Activated CD4-positive, CD25-positive, alpha-beta regulatory T cell (primary cell): Measurements from ENCODE around the gene ITGAL.

Experiments
- DNase-seq, 4 experiments: peaks; one replicate each; lab custom pipeline; 2025; lab: John Stamatoyannopoulos, UW

Gene ITGAL

DNA sequence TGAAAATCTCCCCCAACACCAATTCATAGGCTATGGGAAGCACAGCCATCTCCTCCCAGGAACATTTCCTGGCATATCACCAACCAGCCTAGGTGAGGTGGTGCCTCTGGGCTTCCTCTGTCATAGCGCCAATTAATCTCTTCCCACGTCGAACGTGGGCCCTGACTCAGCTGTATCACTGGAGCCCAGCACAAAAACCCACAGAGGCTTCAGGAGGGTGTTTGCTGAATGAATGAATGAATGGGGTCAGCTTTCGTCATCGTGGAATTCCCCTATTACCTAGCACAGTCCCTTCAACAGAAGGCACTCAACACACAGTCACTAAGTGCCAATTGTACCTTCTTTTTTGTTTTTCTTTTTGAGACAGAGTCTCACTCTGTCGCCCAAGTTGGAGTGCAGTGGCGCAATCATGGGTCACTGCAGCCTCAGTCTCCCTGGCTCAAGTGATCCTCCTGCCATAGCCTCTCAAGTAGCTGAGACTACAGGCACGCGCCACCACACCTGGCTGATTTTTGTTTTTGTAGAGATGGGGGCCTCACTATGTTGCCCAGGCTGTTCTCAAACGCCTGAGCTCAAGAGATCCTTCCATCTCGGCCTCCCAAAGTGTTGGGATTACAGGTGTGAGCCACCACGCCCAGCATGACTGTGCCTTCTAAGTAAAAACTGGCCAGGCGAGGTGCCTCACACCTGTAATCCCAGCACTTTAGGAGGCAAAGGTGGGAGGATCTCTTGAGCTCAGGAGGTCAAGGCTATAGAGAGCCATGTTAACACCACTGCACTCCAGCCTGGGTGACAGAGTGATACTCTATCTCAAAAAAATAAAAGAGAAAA lies 94.8 kb downstream of the ITGAL start:
- DNase-seq: peak in 1 of 4 experiments; percentile 39

DNA sequence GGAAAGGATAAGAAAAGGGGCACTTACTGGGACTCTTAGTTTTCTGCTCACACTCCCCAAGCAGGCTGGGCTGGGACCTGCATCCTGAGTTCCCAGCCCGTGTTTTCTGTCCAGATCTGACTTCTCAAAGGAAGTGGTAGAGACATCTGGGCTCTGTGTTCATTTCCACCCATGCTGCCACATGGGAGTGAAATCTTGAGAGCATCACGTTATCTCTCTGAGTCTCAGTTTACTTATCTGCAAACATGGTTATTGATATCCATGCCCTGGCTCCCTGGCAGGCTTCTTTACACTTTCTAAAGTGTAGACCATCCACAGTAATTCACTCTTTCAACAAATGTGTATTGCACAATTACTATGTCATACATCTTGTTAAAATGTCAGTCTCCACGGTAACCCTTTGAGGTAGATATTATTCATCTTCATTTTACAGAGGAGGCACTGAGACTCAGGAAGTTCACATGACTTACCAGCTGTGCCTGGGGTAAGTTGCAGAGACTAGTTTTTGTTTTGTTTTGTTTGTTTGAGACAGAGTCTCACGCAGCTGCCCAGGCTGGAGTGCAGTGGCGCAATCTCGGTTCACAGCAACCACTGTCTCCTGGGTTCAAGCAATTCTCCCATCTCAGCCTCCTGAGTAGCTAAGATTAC lies 95.6 kb downstream of the ITGAL start:
- DNase-seq: peak in 1 of 4 experiments; percentile 29

DNA sequence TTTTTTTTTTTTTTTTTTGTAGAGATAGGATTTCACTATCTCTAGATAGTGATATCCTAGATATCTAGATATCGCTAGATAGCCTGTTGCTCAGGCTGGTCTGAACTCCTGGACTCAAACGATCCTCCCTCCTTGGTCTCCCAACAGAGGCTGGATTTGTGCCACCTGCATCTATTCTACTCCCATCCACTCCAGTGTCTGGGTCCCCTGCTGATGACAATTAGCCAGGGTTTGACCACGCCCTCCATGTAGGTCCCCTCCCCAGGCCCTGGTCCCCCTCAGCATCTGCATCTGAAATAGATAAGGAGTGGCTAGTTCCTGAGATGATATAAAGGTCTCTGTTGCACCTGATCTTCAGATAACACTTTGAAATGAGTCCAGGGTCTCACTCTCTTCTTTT lies 96.7 kb downstream of the ITGAL start:
- no peak for DNase-seq

DNA sequence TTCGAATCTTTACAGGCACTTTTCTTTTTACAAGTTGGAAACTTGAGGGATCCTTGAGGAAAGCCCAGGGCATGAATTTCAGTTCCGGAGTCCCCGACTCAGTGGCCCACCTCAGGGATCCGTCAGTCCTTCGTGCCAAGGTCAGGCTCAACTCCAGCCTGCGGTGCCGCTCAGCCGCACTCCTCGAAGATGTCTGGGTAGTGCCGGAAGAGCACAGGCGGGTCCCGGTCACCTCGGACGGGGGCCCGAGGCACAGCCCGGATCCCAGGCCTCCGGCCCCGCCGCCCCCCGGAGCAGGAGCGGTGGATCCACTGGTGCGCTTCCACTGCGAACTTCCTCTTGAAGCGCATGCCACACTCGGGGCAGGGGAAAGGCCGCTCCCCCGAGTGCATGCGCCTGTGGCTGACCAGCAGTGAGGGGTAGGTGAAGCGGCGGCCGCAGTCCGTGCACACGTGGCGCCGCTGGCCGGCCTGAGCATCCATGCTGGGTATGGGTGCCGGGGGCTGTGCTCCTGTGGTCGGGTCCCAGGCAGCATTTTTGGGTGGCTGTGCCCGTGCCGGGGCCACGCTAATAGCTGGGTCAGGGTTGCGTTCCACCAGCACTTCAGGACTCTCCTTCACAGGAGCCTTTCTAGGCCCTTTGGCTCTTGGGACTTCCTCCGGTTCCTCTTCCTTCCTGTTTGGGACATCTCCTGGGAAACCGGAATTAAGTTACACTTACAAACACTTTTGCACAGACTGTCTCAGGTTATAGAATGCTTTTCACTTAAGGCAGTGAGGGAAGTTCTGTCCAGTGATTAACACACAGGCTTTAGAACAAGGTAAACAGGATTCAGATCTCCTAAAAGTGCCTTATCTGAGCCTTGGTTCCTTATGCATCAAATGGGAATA lies 97.4 kb downstream of the ITGAL start:
- no peak for DNase-seq

DNA sequence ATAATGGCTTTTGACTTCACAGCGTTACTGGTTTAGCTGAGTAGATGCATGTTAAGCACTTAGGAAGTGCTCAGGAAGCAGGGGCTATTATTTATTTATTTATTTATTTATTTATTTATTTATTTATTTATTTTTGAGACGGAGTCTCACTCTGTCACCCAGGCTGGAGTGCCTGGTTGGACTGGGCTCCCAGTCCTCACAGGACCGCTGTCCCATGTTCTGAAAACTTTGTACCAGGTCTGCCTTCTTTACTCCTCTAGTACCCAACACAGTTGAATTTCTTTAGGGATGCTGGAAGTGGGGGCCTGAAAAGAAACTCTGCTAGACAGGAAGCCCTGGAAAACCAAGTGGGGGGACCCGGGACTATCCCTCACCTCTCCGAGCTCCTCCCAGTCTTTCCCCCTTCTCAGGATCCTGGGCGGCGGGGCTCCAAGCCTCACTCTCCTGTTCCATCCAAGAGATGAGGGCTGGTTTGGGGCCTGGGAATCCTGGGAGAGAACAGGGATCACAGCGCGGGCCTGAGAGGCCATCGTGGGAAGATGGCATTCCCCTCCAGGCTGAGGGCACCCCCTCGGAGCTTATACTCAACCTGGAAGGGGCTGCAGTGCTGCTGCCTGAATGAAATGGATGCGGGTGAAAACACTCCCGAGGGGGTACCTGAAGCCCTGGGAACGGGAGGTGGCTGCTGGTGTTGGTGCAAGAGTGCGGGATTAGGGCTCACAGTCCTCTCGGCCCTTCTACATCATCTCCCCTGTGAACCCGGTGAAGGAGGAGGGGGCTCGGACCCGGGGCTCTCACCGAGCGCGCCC lies 98.3 kb downstream of the ITGAL start:
- DNase-seq: no peak

GRCh38 chr16:30571445-30572322 lies 99.1 kb downstream of the ITGAL start, which contains the start of gene ZNF688:
Gene ZNF688 (minus strand): TSS chr16:30571714. CDS start chr16:30571629, 85 bp downstream.
- DNase-seq: peak; percentile 77 to 88 (median 85)
